HG02610 (cell line): ENCODE data around the gene POLDIP3.
"Not testable (repeated sequence)": the region's sequence is repeated elsewhere in the genome, so short reads cannot be mapped to it uniquely, and the experiment has no call there.

ENCODE experiments used
- ATAC-seq: cut with Tn5 transposase; IDR thresholded peaks from one replicate; pipeline ENCODE4 v1.9.1; 2021; ENCODE audit warnings: mild to moderate bottlenecking, moderate library complexity; ENCODE audit not compliant: unreplicated experiment

POLDIP3 gene

GRCh38 chr22:42561856-42562255 lies 52.8 kb downstream of the POLDIP3 start:
- ATAC-seq: no peak

- ATAC-seq: no peak
Measured at GRCh38 chr22:42560781-42561180, 53.9 kb downstream of the POLDIP3 start.

GRCh38 chr22:42560381-42560780 lies 54.3 kb downstream of the POLDIP3 start:
- no peak for ATAC-seq

GRCh38 chr22:42553475-42554361 lies 61.0 kb downstream of the POLDIP3 start, which contains the start of gene SERHL2:
Gene SERHL2, plus strand, starts transcription at chr22:42553956. Its CDS starts 65 bp downstream, at chr22:42554021.
- ATAC-seq: peak; percentile 51

DNA sequence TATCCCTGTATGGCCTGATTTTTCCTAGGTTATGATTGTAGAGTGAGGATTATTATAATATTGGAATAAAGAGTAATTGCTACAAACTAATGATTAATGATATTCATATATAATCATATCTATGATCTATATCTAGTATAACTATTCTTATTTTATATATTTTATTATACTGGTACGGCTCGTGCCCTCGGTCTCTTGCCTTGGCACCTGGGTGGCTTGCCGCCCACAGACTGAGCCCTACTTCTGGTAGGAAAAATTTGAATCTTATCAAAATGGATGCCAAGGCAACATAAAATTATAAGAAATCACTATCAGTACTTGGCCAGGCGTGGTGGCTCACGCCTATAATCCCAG lies 62.4 kb downstream of the POLDIP3 start:
- not testable (repeated sequence) for ATAC-seq

- no peak for ATAC-seq
Measured at GRCh38 chr22:42549331-42550060, 65.2 kb downstream of the POLDIP3 start.

- no peak for ATAC-seq
Measured at GRCh38 chr22:42548597-42549330, 65.9 kb downstream of the POLDIP3 start.

DNA sequence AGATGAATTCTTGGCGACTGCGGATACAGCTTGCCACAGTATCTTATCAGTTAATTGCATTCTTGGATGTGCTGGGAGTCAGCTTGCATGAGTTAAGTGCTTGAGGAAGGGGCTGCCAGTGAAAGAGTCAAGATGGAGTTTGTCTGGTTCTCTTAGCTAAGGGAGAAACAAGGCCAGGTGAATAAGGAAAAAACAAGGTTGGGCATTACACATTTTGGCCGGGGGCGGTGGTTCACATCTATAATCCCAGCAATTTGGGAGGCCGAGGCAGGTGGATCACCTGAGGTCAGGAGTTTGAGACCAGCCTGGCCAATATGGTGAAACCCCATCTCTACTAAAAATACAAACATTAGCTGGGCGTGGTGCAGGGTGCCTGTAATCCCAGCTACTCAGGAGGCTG lies 66.6 kb downstream of the POLDIP3 start:
- not testable (repeated sequence) for ATAC-seq

GRCh38 chr22:42547562-42547961 lies 67.1 kb downstream of the POLDIP3 start:
- ATAC-seq: no peak

DNA sequence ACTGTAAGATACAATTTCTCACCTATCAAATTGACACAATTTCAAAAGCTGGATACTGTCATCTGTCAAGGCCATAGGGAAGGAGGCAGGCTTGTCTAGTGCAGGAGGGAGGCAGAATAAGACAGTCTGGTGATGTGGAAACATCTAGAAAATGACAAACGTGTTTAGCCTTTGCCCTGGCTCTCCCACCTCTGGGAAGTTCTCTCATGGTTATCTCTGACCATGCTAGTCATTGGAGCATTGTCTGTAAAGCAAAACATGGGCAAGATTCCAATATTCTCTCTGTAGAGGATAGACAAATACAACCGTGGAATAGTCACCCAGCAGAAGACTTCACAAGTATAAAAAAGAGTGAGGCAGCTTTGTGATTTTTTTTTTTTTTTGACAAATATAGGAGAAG lies 70.0 kb downstream of the POLDIP3 start:
- no peak for ATAC-seq

GRCh38 chr22:42539236-42539771 lies 75.4 kb downstream of the POLDIP3 start:
- ATAC-seq: not testable (repeated sequence)

- ATAC-seq: peak; percentile 36
Measured at GRCh38 chr22:42537199-42537831, 77.4 kb downstream of the POLDIP3 start.

DNA sequence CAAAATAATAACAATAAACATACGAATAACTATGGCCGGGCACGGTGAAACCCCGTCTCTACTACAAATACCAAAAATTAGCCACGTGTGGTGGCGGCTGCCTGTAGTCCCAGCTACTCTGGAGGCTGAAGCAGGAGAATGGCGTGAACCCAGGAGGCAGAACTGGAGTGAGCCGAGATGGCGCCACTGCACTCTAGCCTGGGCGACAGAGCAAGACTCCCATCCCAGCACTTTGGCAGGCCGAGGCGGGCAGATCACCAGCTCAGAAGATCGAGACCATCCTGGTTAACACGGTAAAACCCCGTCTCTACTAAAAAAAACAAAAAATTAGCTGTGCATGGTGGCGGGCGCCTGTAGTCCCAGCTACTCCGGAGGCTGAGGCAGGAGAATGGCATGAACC lies 78.0 kb downstream of the POLDIP3 start:
- ATAC-seq: not testable (repeated sequence)

GRCh38 chr22:42536166-42536565 lies 78.5 kb downstream of the POLDIP3 start:
- no peak for ATAC-seq

DNA sequence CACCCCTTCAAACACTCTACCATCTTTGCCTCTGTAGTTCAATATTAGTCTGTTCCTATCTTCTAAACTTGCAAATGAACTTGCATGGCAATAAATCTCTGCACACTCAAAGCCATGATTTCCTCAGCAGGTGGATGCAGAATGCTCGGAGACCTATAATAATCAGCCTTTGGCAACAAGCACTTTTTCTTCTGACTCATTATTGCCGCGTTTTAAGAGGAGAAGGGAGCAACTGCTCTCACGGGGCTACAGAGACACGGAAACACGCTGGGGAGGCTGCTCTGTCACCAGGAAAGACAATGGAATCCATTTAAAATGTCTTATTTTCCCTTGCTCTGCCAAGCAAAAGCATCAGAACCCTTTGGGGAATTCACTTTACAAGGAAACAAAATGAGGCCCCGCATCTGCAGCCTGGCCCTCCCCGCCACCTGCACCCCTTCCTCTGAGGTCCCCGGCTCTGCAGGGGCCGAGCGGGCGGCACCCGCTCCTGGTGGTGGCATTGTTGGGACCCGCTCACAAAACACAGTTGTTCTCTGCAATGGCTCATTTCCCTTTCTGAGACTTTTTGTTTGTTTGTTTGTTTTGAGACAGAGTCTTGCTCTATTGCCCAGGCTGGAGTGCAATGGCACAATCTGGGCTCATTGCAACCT lies 79.5 kb downstream of the POLDIP3 start:
- ATAC-seq: not testable (repeated sequence)
